ENCODE results near the gene LINS1. TPM values are rescaled to one million over a fixed set of nuclear protein-coding genes. Genes with fewer than 3 reads are reported as not detected.
A peak's percentile ranks its signal among the peaks of the same experiment; 100 is the strongest.

Gene LINS1
- total RNA-seq, 2 donors from 2014 or later = 6.1 to 8.0 TPM

GRCh38 chr15:100635406-100636071 is 33.6 kb upstream of the LINS1 start:
- Histone ChIP-seq H3K9ac (ENCODE audit: extremely low read depth, low read length, poor library complexity, severe bottlenecking) (no peak overlapping the region), H3K36me3 (ENCODE audit: control insufficient read depth, insufficient read depth, low read length) (peaks cover 21% of the 10 kb centered on the region), H3K4me1 (ENCODE audit: control insufficient read depth, insufficient read depth, low read length) (peaks cover 4% of the 10 kb centered on the region), H3K9me3 (ENCODE audit: control insufficient read depth, low read length) (no peaks in the 10 kb centered on the region), H3K27ac (ENCODE audit: low read depth, low read length) (no peak overlapping the region), H3K4me3 (ENCODE audit: low read length) (peak overlapping the region; percentile 28), H3K27me3 (ENCODE audit: control insufficient read depth, insufficient read depth, low read length, poor library complexity, severe bottlenecking) (no peaks in the 10 kb centered on the region)
- peaks cover 42% of the 10 kb centered on the region for H3K4me1 Mint-ChIP-seq
- peak overlapping the region; percentile 61 for H3K27ac Mint-ChIP-seq
- TF ChIP-seq, protein P1, sequence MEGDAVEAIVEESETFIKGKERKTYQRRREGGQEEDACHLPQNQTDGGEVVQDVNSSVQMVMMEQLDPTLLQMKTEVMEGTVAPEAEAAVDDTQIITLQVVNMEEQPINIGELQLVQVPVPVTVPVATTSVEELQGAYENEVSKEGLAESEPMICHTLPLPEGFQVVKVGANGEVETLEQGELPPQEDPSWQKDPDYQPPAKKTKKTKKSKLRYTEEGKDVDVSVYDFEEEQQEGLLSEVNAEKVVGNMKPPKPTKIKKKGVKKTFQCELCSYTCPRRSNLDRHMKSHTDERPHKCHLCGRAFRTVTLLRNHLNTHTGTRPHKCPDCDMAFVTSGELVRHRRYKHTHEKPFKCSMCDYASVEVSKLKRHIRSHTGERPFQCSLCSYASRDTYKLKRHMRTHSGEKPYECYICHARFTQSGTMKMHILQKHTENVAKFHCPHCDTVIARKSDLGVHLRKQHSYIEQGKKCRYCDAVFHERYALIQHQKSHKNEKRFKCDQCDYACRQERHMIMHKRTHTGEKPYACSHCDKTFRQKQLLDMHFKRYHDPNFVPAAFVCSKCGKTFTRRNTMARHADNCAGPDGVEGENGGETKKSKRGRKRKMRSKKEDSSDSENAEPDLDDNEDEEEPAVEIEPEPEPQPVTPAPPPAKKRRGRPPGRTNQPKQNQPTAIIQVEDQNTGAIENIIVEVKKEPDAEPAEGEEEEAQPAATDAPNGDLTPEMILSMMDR (conservative IDR thresholded peaks at IDR 0.05) = no peak
- 52 to 54% methylated on average over 5 to 11 of the region's 11 CpGs for whole genome bisulfite sequencing, 2 experiments (ENCODE audit: insufficient coverage in 1 of 2, insufficient read length in 1 of 2)
- no peaks in the 10 kb centered on the region for H3K9me3 Mint-ChIP-seq
- DNase-seq = peak; percentile 87
- peaks cover 18% of the 10 kb centered on the region for H3K36me3 Mint-ChIP-seq (ENCODE audit: low read depth)
- no peaks in the 10 kb centered on the region for H3K27me3 Mint-ChIP-seq (ENCODE audit: insufficient read depth)
- no peak overlapping the region for H3K4me3 Mint-ChIP-seq

- H3K9me3 ChIP-seq (ENCODE audit: control insufficient read depth, low read length) = no peaks in the 10 kb centered on the region
- H3K27ac ChIP-seq (ENCODE audit: low read depth, low read length) = no peak overlapping the region
- no peak overlapping the region for H3K4me3 Mint-ChIP-seq
- H3K36me3 ChIP-seq (ENCODE audit: control insufficient read depth, insufficient read depth, low read length) = peaks cover 39% of the 10 kb centered on the region
- TF ChIP-seq, protein P1 (conservative IDR thresholded peaks at IDR 0.05) = no peak
- no peak overlapping the region for H3K4me3 ChIP-seq (ENCODE audit: low read length)
- peaks cover 4% of the 10 kb centered on the region for H3K4me1 ChIP-seq (ENCODE audit: control insufficient read depth, insufficient read depth, low read length)
- peaks cover 39% of the 10 kb centered on the region for H3K4me1 Mint-ChIP-seq
- H3K9ac ChIP-seq (ENCODE audit: extremely low read depth, low read length, poor library complexity, severe bottlenecking) = no peak overlapping the region
- H3K27ac Mint-ChIP-seq = no peak overlapping the region
- no peaks in the 10 kb centered on the region for H3K27me3 Mint-ChIP-seq (ENCODE audit: insufficient read depth)
- H3K27me3 ChIP-seq (ENCODE audit: control insufficient read depth, insufficient read depth, low read length, poor library complexity, severe bottlenecking) = no peaks in the 10 kb centered on the region
- no peak for DNase-seq
- 100% methylated on average over 1 of the region's 1 CpG; no CpG with 5 or more reads in 1 of the 2 experiments for WGBS, 2 experiments (ENCODE audit: insufficient coverage in 1 of 2, insufficient read length in 1 of 2)
- no peaks in the 10 kb centered on the region for H3K9me3 Mint-ChIP-seq
- peaks cover 31% of the 10 kb centered on the region for H3K36me3 Mint-ChIP-seq (ENCODE audit: low read depth)
These were observed 31.7 kb upstream of the LINS1 start for GRCh38 chr15:100633763-100634075.

GRCh38 chr15:100631831-100632230 is 29.8 kb upstream of the LINS1 start:
- H3K27me3 Mint-ChIP-seq (ENCODE audit: insufficient read depth) = no peaks in the 10 kb centered on the region
- Histone ChIP-seq H3K9ac (ENCODE audit: extremely low read depth, low read length, poor library complexity, severe bottlenecking) (no peak overlapping the region), H3K27ac (ENCODE audit: low read depth, low read length) (no peak overlapping the region), H3K4me1 (ENCODE audit: control insufficient read depth, insufficient read depth, low read length) (peaks cover 4% of the 10 kb centered on the region), H3K27me3 (ENCODE audit: control insufficient read depth, insufficient read depth, low read length, poor library complexity, severe bottlenecking) (no peaks in the 10 kb centered on the region), H3K4me3 (ENCODE audit: low read length) (no peak overlapping the region), H3K36me3 (ENCODE audit: control insufficient read depth, insufficient read depth, low read length) (peaks cover 42% of the 10 kb centered on the region), H3K9me3 (ENCODE audit: control insufficient read depth, low read length) (no peaks in the 10 kb centered on the region)
- 90 to 91% methylated on average over 8 to 10 of the region's 10 CpGs for WGBS, 2 experiments (ENCODE audit: insufficient coverage in 1 of 2, insufficient read length in 1 of 2)
- H3K9me3 Mint-ChIP-seq = no peaks in the 10 kb centered on the region
- peak overlapping the region; percentile 50 for H3K27ac Mint-ChIP-seq
- no peak for DNase-seq
- TF ChIP-seq, protein P1 (conservative IDR thresholded peaks at IDR 0.05) = no peak
- peaks cover 34% of the 10 kb centered on the region for H3K4me1 Mint-ChIP-seq
- peaks cover 31% of the 10 kb centered on the region for H3K36me3 Mint-ChIP-seq (ENCODE audit: low read depth)
- H3K4me3 Mint-ChIP-seq = no peak overlapping the region
